ENCODE data around the gene NEDD4L. TPM values are rescaled to one million over a fixed set of nuclear protein-coding genes. Genes with fewer than 3 reads are reported as not detected.

Gene NEDD4L
- total and polyA plus RNA-seq, 10 of the 15 experiments (the other 5 are each of a cell fraction or from before 2014, with no cell fraction given): 7.4 to 24.0 (median 17.7) TPM

DNA sequence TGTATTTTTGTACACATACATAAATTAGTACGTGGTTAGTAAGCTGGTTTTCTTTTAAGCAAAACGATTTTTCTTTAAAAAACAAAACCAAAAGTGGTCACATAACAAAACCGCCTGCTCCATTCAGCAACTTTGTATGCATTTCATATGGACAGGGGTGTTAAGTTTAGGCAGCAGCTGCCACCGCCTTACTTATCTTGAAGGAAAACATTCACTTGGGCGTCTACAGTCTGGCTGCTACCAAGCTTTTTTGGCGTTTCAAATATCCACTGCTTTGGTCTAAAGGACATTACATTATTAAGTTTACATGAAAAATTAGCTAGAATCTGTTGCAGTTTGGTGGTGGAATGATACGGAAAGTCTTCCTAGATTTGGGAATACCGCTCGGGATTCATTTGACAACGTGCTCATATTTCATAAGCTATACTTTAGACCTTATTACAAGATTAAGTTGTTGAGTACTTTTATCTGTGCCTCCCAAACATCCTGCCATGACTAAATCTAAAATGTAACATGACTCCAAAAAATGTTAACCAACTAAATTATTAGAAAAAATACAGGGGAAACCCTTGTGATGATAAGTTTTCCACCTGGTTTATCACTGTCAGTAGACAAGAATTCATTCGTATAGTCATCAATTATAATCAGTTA is 214.8 kb downstream of the NEDD4L start:
- FAIRE-seq: no peak
- in situ Hi-C loops (cut with MboI): no loop called here
- no peaks in the 10 kb centered on the region for H3K27me3 ChIP-seq (replicated peaks in 1 of 2; ENCODE audit: control insufficient read depth in 2 of 2, insufficient read depth in 2 of 2, low read length in 1 of 2)
- RAD21 ChIA-PET (ENCODE audit: unreplicated experiment): interaction anchor here (1.4 to 1.9 kb wide), 3 partner anchors 9 to 63 kb away, joined by 4 to 5 read pairs (median 5); no protein-coding TSS in a partner anchor
- no peak overlapping the region for H3K9ac ChIP-seq (ENCODE audit: control insufficient read depth, insufficient read depth, low read length)
- no peak overlapping the region for H3K4me2 ChIP-seq (ENCODE audit: control insufficient read depth, insufficient read depth)
- CTCF ChIA-PET: interaction anchor here (0.7 to 1.2 kb wide), 3 partner anchors 14 to 78 kb away, joined by 3 to 4 read pairs (median 3); no protein-coding TSS in a partner anchor
- H3K36me3 ChIP-seq (ENCODE audit: control insufficient read depth in 2 of 2, insufficient read depth in 2 of 2, low read length in 1 of 2): no peaks in the 10 kb centered on the region; a peak in 2 of 4 replicates
- DNase-seq (ENCODE audit: low read depth, low spot score): no peak
- intact Hi-C loops (cut with micrococcal nuclease; ENCODE audit: unreplicated experiment): no loop called here
- H3K4me1 ChIP-seq (ENCODE audit: control insufficient read depth, insufficient read depth, low read length): peaks cover 4% of the 10 kb centered on the region; the same call in 1 of the 2 replicates
- H3K4me3 ChIP-seq: no peak overlapping the region
- no peak overlapping the region for H3K27ac ChIP-seq (ENCODE audit: control insufficient read depth, insufficient read depth)
- TF ChIP-seq KLF5 (IDR thresholded peaks at IDR 0.05; ENCODE audit: partially characterized antibody): no peak
- TF ChIP-seq, protein P1, sequence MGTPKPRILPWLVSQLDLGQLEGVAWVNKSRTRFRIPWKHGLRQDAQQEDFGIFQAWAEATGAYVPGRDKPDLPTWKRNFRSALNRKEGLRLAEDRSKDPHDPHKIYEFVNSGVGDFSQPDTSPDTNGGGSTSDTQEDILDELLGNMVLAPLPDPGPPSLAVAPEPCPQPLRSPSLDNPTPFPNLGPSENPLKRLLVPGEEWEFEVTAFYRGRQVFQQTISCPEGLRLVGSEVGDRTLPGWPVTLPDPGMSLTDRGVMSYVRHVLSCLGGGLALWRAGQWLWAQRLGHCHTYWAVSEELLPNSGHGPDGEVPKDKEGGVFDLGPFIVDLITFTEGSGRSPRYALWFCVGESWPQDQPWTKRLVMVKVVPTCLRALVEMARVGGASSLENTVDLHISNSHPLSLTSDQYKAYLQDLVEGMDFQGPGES (IDR thresholded peaks at IDR 0.05): no peak
- TF ChIP-seq RELA (IDR thresholded peaks at IDR 0.05; ENCODE audit: borderline replicate concordance, partially characterized antibody): no peak
- TF ChIP-seq, protein P2, sequence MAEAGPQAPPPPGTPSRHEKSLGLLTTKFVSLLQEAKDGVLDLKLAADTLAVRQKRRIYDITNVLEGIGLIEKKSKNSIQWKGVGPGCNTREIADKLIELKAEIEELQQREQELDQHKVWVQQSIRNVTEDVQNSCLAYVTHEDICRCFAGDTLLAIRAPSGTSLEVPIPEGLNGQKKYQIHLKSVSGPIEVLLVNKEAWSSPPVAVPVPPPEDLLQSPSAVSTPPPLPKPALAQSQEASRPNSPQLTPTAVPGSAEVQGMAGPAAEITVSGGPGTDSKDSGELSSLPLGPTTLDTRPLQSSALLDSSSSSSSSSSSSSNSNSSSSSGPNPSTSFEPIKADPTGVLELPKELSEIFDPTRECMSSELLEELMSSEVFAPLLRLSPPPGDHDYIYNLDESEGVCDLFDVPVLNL (IDR thresholded peaks at IDR 0.05; ENCODE audit: low read depth, low read length): no peak
- TF ChIP-seq IKZF1 (conservative IDR thresholded peaks at IDR 0.05): no peak
- TF ChIP-seq, protein P3, sequence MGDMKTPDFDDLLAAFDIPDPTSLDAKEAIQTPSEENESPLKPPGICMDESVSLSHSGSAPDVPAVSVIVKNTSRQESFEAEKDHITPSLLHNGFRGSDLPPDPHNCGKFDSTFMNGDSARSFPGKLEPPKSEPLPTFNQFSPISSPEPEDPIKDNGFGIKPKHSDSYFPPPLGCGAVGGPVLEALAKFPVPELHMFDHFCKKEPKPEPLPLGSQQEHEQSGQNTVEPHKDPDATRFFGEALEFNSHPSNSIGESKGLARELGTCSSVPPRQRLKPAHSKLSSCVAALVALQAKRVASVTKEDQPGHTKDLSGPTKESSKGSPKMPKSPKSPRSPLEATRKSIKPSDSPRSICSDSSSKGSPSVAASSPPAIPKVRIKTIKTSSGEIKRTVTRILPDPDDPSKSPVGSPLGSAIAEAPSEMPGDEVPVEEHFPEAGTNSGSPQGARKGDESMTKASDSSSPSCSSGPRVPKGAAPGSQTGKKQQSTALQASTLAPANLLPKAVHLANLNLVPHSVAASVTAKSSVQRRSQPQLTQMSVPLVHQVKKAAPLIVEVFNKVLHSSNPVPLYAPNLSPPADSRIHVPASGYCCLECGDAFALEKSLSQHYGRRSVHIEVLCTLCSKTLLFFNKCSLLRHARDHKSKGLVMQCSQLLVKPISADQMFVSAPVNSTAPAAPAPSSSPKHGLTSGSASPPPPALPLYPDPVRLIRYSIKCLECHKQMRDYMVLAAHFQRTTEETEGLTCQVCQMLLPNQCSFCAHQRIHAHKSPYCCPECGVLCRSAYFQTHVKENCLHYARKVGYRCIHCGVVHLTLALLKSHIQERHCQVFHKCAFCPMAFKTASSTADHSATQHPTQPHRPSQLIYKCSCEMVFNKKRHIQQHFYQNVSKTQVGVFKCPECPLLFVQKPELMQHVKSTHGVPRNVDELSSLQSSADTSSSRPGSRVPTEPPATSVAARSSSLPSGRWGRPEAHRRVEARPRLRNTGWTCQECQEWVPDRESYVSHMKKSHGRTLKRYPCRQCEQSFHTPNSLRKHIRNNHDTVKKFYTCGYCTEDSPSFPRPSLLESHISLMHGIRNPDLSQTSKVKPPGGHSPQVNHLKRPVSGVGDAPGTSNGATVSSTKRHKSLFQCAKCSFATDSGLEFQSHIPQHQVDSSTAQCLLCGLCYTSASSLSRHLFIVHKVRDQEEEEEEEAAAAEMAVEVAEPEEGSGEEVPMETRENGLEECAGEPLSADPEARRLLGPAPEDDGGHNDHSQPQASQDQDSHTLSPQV (IDR thresholded peaks at IDR 0.05): no peak
- TF ChIP-seq MYB (IDR thresholded peaks at IDR 0.05; ENCODE audit: borderline replicate concordance, low read depth, low read length): no peak
- TF ChIP-seq, protein P4, sequence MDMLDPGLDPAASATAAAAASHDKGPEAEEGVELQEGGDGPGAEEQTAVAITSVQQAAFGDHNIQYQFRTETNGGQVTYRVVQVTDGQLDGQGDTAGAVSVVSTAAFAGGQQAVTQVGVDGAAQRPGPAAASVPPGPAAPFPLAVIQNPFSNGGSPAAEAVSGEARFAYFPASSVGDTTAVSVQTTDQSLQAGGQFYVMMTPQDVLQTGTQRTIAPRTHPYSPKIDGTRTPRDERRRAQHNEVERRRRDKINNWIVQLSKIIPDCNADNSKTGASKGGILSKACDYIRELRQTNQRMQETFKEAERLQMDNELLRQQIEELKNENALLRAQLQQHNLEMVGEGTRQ (IDR thresholded peaks at IDR 0.05; ENCODE audit: borderline replicate concordance, low read depth, low read length): no peak
- TF ChIP-seq, protein P5, sequence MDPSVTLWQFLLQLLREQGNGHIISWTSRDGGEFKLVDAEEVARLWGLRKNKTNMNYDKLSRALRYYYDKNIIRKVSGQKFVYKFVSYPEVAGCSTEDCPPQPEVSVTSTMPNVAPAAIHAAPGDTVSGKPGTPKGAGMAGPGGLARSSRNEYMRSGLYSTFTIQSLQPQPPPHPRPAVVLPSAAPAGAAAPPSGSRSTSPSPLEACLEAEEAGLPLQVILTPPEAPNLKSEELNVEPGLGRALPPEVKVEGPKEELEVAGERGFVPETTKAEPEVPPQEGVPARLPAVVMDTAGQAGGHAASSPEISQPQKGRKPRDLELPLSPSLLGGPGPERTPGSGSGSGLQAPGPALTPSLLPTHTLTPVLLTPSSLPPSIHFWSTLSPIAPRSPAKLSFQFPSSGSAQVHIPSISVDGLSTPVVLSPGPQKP (IDR thresholded peaks at IDR 0.05; ENCODE audit: low read depth, low read length): no peak
- no peak for TF ChIP-seq POLR2AphosphoS2 (IDR thresholded peaks at IDR 0.05; ENCODE audit: low read depth, low read length)
- TF ChIP-seq RUNX3 (IDR thresholded peaks at IDR 0.05; ENCODE audit: low read length): no peak
- no peak for ATAC-seq
- H4K20me1 ChIP-seq (ENCODE audit: control insufficient read depth, insufficient read depth): no peaks in the 10 kb centered on the region
- WGBS (ENCODE audit: insufficient coverage, insufficient replicate concordance, low lambda C conversion rate, missing lambda C conversion rate): 84% methylated on average over 11 of the region's 11 CpGs
- H3K9me3 ChIP-seq (replicated peaks; ENCODE audit: control insufficient read depth, insufficient read depth, low read length): no peaks in the 10 kb centered on the region; the same call in 2 of the 3 replicates
- H2AFZ ChIP-seq (ENCODE audit: control insufficient read depth, low read depth, low read length): no peak overlapping the region
- POLR2A ChIA-PET: interaction anchor here (0.6 kb wide), 1 partner anchor 207 kb away, joined by 3 read pairs; no protein-coding TSS in a partner anchor
- SMC1A ChIA-PET (ENCODE audit: uncharacterized antibody, unreplicated experiment): interaction anchor here (0.7 to 1.8 kb wide), 9 partner anchors 11 to 77 kb away, joined by 3 to 8 read pairs (median 4); no protein-coding TSS in a partner anchor
- no peaks in the 10 kb centered on the region for H3K79me2 ChIP-seq (ENCODE audit: control insufficient read depth, insufficient read depth, low read length)
- no TSS peak for BruUV-seq (replicated peaks)
